HG03521 (cell line): ENCODE results near the gene ELK1.

Experiments used
- ATAC-seq: cut with Tn5 transposase; IDR thresholded peaks from one replicate; pipeline ENCODE4 v1.9.1; 2021; ENCODE audit warnings: mild to moderate bottlenecking, moderate library complexity; ENCODE audit not compliant: unreplicated experiment

Gene ELK1

DNA sequence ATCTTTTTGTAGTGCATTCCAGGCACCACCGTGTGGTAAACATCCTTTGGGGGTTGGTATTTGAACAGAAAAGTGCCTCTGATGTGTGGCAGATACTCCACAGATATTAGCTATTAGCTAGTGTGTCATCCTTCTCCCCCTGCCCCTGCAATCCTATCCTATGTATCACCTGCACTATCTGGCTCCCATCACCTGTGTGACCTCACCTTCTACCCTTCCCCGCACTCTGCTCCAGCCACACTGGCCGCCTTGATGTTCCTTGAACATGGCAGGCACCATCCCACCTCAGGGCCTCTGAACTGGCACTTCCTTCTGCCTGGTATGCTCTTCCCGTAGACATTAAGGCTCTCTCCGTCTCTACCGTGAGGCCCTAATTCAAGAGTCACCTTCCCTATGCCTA lies 3.7 kb downstream of the ELK1 start:
- ATAC-seq = no peak

DNA sequence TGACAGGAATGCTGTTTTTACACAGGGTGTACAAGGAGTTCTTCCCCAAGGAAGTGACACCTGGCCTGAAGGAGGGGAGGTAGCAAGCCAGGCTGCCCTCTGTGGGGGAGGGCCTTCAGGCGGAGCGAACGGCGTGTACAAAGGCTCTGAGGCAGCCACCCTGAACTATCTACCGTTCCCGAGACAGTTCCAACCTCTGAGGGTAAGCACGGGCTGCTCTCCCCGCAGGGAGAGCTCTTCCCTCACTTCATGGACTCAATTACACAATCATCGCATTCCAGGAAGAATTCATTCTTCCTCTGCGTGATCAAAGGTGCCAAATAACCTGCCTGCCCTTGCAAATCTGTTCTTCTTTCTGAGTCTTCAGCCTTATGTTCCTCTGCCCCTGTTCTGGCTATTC lies 4.8 kb downstream of the ELK1 start:
- ATAC-seq = no peak

DNA sequence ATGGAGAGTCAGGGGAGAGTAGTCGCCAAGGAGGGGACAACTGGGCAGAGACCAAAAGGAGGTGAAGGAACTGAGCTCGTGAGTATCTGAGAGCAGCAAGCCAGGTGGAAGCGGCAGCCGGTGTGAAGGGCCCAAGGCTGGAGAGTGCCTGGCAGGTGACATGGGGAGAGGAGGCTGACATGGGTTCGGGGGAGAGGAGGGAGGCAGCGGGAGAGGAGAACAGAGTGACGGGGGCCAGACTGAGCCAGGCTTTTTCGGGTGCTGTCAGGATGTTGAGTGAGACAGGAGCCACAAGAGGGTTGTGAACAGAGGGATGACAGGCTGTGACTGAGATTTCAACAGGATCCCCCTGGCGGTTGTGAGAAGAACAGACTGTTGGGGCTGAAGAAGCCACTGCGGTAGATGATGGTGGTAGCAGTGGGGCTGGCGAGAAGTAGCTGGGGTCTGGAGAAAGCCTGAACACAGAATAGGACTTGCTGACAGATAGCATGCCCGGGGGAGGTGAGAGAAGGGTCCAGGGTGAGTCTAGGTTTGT lies 5.7 kb downstream of the ELK1 start:
- ATAC-seq = no peak

DNA sequence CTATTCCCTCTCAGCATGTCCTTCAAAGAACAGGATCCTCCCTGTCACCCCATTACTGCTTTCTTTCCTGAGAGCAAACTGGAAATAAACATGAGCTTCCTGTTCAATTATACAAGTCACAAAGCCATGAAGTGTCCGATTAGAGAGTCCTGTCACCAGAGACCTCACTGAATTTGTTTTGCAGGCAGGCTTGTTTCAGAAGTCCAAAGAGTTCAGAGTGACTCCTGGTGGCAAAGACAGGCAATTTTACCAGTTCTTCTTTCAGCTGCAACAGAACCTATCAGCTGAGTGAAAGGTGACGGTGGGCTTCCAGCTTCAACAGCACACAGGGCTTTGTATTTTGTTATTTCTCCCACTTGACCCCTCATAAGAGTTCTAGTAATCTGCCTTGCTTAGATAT lies 6.4 kb downstream of the ELK1 start:
- no peak for ATAC-seq

DNA sequence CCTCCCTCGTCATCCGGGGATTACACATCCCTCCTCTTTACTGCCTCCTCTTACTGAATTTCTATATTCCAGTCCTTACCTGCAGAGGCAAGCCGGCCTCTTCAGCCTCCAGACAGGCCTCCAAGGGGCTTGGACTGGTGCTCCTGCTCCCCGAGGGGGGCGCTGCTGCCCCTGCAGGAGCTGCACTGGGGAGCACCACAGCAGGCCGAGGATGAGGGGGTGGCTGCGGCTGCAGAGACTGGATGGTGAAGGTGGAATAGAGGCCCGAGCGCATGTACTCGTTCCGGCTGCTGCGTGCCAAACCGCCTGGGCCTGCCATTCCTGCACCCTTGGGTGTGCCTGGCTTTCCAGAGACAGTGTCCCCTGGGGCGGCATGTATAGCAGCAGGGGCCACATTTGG lies 11.5 kb downstream of the ELK1 start:
- ATAC-seq = no peak

DNA sequence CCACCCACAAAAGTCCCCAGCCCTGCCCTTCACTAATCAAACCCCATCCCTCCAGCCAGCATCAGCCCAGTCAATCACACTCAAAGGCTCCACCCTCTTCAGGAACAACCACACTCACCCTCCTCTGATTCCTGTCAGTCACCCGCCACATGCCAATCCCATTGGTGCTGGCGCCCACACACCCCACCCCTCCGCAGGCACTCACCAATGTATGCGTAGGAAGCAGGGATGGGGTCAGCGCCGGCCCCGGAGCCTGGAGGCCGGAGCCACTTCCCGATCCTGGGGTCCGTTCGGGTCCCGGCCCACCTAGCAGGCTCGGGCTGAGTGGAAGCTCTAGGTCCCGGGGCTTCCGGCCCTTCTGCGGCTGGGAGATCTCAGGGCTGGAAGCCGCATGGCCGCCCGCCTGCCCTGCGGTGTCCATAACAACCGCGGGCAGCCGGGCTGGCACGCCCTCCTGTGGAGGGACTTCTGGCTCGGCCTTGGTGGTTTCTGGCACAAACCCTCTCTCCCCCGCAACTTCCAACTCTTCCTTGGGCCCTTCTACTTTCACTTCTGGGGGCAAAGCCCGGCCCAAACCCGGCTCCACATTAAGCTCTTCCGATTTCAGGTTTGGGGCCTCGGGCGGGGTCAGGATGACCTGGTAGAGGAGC lies 12.7 kb downstream of the ELK1 start:
- peak; percentile 79 for ATAC-seq

DNA sequence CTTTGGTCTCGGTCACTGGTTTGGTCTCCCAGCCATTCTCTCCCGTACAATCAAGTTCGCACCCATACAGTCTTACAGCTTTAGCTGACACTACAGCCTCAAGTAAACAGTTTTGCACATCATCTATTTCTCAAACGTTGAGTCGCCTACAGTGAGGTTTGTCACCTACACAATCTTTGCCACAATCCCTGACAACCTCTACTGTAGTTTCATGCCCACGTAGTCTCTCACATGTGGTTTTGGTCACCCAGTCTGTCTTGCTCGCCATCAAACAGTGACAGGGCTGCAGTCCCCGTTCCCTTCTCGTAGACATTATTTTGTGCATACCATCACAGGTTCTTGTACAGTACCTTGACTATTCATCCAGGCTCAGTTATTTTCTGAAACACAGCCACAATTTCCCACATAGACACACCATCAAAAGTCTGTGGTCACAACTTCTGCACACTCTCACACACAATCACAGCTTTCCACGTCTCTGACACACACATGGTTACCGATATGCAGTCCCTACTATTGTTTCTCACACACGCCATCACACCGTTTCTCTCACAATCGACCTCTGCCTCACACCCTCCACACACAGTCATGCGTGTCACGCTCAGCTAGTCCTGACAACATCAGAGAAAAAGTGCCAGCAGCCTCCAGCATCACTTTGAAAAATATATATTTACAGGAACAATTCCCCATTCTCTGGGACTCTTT lies 15.3 kb downstream of the ELK1 start:
- ATAC-seq = no peak

DNA sequence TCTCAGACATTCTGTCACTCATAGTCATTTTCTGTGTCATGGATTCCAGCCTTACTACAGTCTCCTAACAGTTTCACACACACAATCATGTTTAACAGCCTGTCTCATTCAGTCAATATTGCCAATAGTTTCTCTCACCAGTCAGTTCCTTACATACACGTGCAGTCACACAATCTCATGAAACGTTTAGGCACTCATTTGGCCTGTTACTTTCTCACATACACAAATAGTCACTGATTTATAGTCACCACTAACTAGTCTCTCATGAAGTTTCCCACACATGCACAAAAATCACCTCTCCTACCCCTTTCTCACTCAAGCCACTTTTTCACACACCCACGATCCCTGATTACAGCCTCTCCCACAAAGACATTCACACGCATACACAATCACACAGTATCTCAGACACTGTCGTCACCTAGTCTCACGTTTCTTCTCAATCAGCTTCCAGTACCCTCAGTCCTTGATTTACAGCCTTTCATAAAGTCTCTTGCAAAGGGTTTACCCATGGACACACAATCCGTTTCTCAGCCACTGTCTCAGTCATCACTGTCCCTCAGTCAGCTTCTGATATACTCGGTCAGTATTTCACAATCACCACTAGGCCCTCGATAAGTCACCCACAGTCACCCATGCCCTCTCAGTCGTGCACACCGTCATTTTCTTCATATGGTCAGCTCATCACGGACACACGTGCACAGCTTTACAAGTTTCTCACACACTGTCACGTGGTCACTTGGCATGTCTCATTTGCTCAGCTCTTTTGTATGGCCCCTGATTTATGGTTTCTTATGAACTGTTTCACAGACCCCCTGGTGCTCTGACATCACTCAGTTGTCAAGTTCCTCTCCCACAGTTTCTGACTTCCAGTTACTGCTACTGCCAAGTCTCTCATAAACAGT lies 16.4 kb downstream of the ELK1 start:
- no peak for ATAC-seq

DNA sequence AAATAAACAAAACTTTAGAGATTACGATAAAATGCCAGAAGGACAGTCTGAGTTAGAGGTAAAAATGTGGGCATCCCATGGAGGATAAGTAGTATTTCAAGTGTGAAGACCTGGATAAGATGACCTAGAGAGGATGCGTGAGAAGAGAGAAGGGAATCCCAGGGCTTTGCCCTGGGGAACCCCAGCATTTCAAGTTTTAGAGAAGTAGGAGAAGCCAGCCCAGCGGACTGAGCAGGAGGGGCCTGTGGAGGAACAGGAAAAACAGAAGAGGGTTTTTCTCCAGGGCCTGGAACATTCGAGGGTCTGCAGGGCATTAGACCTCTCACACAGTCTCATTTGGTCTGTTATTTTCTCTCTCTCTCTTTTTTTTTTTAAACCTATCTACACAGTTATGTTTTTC lies 17.7 kb downstream of the ELK1 start:
- ATAC-seq = no peak

DNA sequence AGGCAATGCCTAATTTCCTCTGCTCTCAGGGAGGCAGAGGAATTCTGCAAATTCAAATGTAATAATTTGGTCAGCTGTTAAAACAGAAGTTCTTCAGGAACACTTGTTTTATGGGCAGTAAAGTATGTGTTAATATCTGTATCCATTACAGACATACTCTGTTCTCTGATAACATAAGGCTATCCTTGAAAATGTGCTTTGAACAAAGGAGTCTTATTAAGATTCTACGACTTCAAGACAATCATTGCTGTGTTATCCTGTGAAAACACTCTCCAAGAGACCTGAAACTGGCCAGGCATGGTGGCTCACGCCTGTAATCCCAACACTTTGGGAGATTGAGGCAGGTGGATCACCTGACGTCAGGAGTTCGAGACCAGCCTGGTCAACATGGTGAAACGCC lies 18.7 kb downstream of the ELK1 start:
- ATAC-seq = no peak

DNA sequence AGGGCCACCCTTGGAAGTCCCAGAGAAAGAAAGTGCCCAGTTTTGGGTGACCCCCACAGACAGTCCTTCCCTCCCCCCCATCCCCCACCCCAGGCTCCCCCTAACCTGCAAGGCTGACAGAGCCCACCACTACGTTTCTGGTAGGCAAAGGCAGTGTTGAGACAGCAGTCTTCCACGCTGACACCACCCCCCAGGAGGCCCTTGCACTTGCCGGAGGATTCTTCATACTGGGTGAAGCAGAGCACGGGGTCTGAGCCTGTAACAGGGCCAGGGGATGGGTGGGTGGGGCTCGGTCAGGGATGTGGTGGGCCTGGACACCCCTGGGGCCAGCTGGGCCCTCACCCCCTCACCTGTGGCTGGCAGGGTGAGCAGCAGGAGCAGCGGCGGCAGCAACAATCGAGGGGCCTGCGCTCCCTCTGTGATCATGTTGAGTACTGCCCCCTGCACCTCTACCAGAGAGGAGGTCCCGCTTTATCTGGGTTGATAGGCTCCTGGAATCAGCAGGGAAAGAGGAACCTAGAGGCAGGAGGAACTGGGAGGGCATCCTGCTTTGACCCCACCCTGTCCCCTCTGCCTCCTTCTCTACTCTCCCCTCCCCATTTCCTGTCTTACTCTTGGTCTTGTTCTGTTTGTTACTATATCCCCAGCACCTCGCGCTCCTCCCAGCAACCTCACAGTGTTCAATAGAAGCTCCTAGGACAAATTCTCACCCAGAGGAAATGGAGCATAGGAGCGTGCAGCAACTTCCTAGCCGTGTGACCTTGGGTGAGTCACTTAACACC lies 20.8 kb downstream of the ELK1 start, which contains the start of gene CFP:
CFP (minus strand) TSS at position 512 of the 782 bp plus-strand sequence; CDS start at position 426, 86 bp downstream.
- ATAC-seq = no peak

DNA sequence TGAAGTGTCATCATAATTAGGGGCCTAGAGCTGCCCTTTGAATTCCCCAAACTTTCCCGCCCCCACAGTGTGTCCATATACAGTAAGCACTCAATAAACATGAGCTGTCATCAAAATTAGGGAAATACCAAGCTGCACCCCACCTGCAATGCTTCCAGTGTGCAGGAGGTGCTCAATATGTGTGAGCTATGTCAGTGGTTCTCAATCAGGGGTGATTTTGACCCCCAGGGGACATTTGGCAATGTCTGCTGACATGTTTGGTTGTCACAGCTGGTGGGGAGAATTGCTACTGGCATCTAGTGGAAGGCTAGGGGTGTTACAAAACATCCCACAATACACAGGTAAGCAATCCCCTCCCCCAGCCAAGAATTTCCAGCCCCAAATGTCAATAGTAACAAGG lies 21.4 kb downstream of the ELK1 start:
- no peak for ATAC-seq

DNA sequence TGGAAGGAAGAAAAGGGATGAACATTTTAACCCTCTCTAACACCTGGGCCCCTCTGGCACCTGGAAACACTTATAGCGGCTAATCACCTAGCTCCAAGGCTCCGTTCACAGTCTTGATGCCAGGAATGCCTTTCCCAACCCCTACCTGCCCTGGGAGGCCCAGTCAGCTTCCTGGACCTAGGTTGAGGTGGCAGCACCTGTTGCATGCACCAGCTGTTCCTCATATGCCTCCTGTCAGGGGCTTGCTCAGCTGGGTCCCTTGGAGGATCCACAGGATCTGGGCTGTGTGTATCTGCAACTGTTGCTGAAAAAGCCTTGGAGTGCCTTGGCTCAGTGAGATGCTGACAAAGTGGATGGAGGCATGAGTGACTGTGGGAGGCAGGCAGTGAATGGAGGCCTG lies 25.0 kb downstream of the ELK1 start:
- no peak for ATAC-seq

DNA sequence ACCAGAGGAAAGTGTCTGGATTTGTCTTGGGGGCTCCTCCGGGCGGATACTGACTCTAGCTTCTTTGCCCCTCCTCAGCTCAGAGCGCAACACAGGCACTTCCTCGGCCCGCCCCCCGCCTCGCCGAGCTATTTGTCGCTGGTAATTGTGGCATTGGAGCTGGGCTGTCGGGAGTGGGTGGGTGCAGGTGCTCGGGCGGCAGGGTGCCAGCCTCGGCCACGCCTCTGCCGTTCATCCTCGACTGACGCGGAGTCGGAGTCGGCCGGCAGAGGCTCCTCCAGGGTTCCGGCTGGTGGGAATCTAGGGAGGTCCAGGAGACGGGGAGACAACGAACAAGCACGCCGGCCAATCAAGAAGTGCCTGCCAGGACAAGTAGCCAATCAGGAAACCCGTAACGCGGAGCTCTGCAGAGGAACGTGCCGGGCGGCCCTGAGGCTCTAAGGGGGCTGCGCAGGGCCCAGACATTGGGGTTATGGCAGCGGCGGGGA lies 26.8 kb downstream of the ELK1 start:
- no peak for ATAC-seq

DNA sequence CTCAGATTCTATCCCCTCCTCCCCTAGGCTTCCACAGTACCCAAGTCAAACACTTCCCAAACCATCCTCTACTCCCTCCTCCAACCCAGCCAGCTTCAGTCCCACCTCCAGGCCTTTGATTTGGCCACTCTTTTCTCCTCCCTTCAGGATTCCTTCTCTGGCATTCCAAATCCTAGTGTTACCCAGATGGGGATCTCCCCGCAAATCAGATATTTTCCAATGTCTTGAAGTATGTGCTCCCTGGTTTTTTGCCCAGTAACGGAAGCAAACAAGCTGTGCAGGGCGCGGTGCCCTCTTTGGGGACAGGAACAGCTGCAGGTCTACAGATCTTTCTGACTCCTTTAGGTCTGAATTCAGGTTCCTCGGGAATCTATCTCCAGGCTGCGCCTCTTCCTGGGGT lies 28.5 kb downstream of the ELK1 start:
- ATAC-seq = no peak

DNA sequence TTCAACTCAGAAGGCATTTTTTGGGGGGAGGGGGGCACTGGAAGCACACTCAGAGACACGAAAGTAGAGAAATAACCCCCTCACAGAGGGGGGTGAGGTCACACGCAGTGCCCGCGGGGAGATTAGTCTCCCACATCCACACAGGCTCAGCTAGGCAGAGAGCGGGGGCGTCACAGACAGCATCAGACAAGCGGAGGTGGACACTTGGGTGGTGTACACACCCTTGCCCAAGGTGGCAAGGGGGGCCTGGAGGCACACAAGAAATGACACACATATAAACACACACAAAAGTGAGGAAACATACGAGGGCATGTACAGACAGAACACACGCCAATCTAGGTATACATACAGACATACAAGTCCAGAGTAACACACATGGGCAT lies 30.1 kb downstream of the ELK1 start:
- ATAC-seq = no peak

DNA sequence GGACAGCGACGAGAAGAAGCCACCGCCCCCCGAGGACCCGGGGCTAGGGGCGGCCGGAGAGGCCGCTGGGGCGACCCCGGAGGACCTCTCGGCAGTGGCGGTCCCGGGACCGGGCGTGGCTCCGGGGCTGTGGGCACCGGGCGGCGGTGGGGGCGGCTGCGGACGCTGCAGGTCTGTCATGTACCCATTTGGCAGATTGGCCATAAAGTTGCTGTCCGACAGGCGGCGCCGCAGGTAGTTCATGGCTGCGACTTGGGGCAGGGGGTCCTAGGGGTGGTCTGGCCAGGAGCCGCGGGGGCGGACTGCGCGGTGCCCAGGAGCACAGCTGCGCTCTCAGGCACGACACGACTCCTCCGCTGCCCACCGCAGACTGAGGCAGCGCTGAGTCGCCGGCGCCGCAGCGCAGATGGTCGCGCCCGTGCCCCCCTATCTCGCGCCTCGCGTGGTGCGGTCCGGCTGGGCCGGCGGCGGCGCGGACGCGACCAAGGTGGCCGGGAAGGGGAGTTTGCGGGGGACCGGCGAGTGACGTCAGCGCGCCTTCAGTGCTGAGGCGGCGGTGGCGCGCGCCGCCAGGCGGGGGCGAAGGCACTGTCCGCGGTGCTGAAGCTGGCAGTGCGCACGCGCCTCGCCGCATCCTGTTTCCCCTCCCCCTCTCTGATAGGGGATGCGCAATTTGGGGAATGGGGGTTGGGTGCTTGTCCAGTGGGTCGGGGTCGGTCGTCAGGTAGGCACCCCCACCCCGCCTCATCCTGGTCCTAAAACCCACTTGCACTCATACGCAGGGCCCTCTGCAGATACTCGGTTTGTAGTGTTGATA lies 30.7 kb downstream of the ELK1 start, which contains the start of gene SYN1:
SYN1 (minus strand) TSS at position 372 of the 817 bp plus-strand sequence; CDS start at position 243, 129 bp downstream.
- peak; percentile 79 for ATAC-seq

DNA sequence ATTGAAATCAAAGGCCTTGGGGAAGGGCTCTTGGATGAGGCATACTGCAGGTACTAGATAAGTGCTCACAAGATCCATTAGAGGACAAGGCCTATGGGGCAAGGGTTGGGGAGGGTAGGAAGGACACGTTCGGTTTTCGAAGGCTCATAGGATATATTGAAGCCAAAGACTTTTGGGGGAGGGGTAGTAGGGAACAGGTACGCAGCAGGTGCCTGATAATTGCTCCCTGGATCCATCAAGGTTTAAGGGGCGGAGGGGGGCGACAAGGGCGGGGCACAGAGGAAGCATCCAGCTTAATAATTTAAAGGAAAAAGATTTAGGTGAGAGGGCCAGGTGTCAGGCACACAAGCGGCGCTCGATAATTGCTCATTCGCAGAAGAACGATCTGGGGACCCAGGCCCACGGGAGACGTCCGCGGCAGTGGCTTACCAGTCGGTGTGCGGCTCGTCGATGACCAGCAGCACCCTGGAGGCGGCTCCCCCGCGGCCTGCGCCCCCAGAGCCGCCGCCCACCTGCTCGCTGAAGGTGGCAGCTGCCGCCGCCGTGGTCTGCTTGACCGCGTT lies 31.4 kb downstream of the ELK1 start:
- no peak for ATAC-seq

DNA sequence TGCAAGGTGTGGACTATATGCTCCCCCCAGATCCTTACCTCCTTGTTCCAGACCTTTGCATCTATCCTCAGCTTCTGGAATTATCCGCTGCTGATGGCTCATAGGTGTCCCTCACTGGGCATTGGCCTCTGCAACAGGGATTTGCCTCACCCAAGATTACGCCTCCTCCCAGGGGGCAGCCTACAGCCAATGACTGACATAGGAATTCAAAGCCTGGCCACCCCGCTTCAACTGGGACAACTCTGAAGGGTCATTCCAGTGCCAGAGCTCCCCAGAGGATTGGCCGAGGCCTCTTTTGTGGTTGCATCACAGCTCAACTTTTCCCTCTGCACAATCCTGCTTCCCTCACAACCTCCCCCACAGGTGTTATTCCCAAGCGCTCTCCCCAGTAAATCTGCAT lies 35.7 kb downstream of the ELK1 start:
- ATAC-seq = no peak
